OCI-LY3 (cell line): ENCODE measurements around the gene SCML2.

Experiments
- H2AFZ ChIP-seq: fragments of 200-600, 300-600 bp; shearing (Covaris generic); 2 replicates; pipeline ENCODE4 v1.6.0; 2014; ENCODE audit warnings: antibody characterized with exemption, low read depth, low read length
- H3K27ac ChIP-seq: fragments of 200-600, 300-600 bp; sonication (generic); 2 replicates; pipeline ENCODE4 v1.5.1; 2014; ENCODE audit warnings: mild to moderate bottlenecking, low read length, moderate library complexity, mixed read lengths
- H3K27me3 ChIP-seq: fragments of 200-600, 300-600 bp; sonication (generic); 2 replicates; pipeline ENCODE4 v1.6.1; 2014; ENCODE audit warnings: low read depth, low read length, mixed read lengths
- H3K36me3 ChIP-seq: fragments of 200-600, 300-600 bp; sonication (generic); replicated peaks from 2 replicates; pipeline ENCODE3; 2014; ENCODE audit warnings: low read depth, low read length, mixed read lengths
- H3K4me1 ChIP-seq: fragments of 300-600, 200-600 bp; sonication (generic); 2 replicates; pipeline ENCODE4 v1.6.1; 2014; ENCODE audit warnings: low read length, mixed read lengths
- H3K4me2 ChIP-seq: fragments of 200-600, 300-600 bp; sonication (generic); 2 replicates; pipeline ENCODE4 v1.6.1; 2014; ENCODE audit warnings: low read length, mixed read lengths
- H3K4me3 ChIP-seq: fragments of 300-600, 200-600 bp; sonication (generic); 2 replicates; pipeline ENCODE4 v1.5.1; 2014; ENCODE audit warnings: antibody characterized with exemption, mild to moderate bottlenecking, low read length, moderate library complexity
- H3K79me2 ChIP-seq: fragments of 300-600, 200-600 bp; shearing (Covaris generic); 2 replicates; pipeline ENCODE4 v1.6.1; 2014; ENCODE audit warnings: mild to moderate bottlenecking, low read length, mixed read lengths
- H3K9ac ChIP-seq: fragments of 300-600, 200-600 bp; shearing (Covaris generic); 2 replicates; pipeline ENCODE4 v1.6.0; 2014; ENCODE audit warnings: mild to moderate bottlenecking, low read length, moderate library complexity
- H3K9me3 ChIP-seq: fragments of 200-600, 300-600 bp; shearing (Covaris generic); 2 replicates; pipeline ENCODE4 v1.6.1; 2014; ENCODE audit warnings: low read length, mixed read lengths; ENCODE audit not compliant: insufficient read depth
- H4K20me1 ChIP-seq: fragments of 200-600, 300-600 bp; sonication (generic); 2 replicates; pipeline ENCODE4 v1.6.1; 2016; ENCODE audit warnings: low read length, mixed read lengths; ENCODE audit not compliant: insufficient read depth
- EZH2phosphoT487 ChIP-seq: fragments of 200-600 bp; shearing (Covaris generic); IDR thresholded peaks from 2 replicates; pipeline ENCODE4 v1.6.1; 2018; ENCODE audit warnings: antibody characterized with exemption, mixed run types, low read depth
- TF ChIP-seq, protein P1 (sequence below): fragments of 200-600, 300-600 bp; sonication (generic); IDR thresholded peaks from 2 replicates; pipeline ENCODE4 v1.5.1; 2014; ENCODE audit warnings: antibody characterized with exemption, low read length, low read depth

The SCML2 gene

DNA sequence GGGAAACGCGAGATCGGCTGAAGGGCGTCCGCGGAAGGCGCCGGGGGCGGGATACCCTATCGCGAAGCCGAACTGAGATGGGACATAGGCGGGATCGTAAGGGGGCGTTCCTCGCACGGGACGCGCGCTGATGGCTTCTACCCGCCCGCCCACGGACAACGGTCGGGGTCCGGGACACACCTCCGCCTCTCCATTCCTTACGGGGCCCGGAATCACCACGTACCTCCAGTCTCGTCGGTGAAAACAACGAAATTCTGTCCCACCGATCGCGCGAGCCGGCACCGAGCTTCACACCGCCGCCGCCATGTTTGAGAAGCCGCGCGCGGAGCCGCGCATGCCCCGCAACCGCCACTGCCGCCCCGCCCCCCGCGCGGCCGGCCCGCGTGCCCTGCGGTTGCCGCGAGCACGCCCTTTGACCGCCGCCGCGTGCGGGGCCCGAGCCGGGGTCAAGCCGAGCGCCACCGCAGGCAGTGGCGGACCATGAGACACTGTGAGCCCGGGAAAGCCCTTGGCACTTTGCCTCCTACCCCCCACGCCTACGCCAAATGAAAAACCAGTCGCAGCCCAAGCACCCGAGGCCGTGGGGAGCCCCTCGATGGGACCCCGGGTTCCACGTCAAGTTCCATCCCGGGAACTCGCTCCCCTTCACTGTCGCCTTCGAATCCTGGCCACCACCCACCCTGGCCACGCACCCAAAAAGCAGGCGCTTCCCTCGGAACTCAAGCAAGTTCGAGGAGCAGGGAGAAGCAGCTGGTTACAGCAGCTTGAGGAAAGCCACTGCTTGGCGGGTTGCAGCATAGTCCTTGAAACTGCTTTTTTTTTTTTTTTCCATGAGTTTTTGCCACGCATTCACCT lies at the start of gene SCML2:
Gene SCML2 (minus strand): TSS at position 320 of the 855 bp plus-strand sequence. CDS start 20,617 bp downstream, outside the sequence.
- no peaks in the 10 kb centered on the region for H3K36me3 ChIP-seq
- no peaks in the 10 kb centered on the region for H4K20me1 ChIP-seq
- no peaks in the 10 kb centered on the region for H3K27me3 ChIP-seq
- no peaks in the 10 kb centered on the region for H3K4me1 ChIP-seq
- no peak within 1 kb of the TSS for H3K4me2 ChIP-seq
- no peaks in the 10 kb centered on the region for H3K79me2 ChIP-seq
- TF ChIP-seq, protein P1, sequence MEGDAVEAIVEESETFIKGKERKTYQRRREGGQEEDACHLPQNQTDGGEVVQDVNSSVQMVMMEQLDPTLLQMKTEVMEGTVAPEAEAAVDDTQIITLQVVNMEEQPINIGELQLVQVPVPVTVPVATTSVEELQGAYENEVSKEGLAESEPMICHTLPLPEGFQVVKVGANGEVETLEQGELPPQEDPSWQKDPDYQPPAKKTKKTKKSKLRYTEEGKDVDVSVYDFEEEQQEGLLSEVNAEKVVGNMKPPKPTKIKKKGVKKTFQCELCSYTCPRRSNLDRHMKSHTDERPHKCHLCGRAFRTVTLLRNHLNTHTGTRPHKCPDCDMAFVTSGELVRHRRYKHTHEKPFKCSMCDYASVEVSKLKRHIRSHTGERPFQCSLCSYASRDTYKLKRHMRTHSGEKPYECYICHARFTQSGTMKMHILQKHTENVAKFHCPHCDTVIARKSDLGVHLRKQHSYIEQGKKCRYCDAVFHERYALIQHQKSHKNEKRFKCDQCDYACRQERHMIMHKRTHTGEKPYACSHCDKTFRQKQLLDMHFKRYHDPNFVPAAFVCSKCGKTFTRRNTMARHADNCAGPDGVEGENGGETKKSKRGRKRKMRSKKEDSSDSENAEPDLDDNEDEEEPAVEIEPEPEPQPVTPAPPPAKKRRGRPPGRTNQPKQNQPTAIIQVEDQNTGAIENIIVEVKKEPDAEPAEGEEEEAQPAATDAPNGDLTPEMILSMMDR: no peak
- no peak for TF ChIP-seq EZH2phosphoT487
- H3K27ac ChIP-seq: no peak within 1 kb of the TSS
- H3K9me3 ChIP-seq: no peaks in the 10 kb centered on the region
- H3K9ac ChIP-seq: no peak within 1 kb of the TSS
- no peak within 1 kb of the TSS for H3K4me3 ChIP-seq
- H2AFZ ChIP-seq: no peak within 1 kb of the TSS

DNA sequence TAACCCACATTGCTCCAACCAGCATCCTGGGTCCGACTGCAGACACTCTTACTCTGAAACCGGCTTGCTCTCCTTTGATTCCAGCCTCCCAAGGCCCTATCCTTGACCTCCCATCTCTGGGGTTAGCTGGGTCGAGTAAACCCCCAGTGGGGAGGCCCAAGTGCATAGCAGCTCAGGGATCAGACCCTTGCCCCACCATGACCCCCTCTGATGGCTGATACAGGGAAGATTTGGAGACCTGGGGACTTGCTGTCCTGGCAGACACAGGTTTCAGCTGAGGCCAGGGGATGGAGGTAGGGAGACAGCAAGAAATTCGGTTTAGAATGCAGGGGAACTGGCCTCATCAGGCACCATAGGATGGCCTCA lies 47.3 kb upstream of the SCML2 start:
- Histone ChIP-seq H3K36me3 (no peaks in the 10 kb centered on the region), H3K9me3 (no peaks in the 10 kb centered on the region), H3K27ac (no peak overlapping the region), H3K27me3 (no peaks in the 10 kb centered on the region), H3K79me2 (no peaks in the 10 kb centered on the region), H3K4me3 (no peak overlapping the region), H2AFZ (no peak overlapping the region), H3K4me2 (no peak overlapping the region), H3K4me1 (no peaks in the 10 kb centered on the region), H3K9ac (no peak overlapping the region), H4K20me1 (no peaks in the 10 kb centered on the region)
- TF ChIP-seq EZH2phosphoT487: no peak
- TF ChIP-seq, protein P1: no peak

DNA sequence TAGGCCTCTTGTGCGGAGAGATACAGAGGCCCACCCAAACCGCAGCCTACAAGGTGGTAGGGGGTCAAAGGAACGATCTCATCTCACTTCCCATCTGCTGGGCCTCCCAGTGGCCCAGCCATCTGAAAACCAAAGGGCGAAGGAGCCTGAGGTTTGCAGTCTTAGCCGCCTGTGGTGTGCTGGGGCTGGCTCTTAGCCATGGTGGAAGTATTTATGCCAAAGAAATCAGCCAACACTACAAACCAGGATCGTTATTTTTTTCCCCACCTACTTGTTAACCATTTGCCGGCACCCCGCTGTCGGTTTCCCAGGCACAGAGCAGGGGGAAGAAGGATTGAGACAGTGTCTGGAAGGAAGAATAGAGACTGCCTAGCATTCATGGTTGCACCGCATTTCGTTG lies 40.0 kb upstream of the SCML2 start:
- no peaks in the 10 kb centered on the region for H3K79me2 ChIP-seq

DNA sequence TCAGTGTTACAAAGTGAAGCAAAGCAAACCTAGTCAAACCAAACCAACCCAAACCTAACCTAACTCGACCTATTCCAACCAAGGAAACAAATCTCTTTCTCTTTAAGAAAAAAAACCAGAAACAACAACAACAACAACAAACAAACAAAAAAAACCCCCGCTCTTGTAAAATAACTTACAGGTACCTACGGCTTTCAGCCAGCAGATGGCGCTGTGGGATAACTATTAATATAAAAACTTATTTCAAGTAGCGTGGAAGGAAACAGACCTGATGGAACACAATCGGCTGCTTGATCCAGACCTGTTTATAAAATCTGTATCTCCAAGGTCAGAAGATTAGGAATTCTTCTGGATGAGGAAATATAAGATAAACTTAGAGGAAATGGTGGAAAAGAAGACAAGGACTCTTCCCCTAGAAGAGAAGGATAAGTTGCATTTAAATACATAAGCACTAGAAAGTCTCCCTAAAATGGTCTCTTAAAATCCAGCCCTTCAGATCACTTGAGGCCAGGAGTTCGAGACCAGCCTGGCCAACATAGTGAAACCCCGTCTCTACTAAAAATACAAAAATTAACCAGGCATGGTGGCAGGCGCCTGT lies 36.6 kb upstream of the SCML2 start:
- TF ChIP-seq, protein P1: peak; percentile 71
- no peak for TF ChIP-seq EZH2phosphoT487

More for the DNA sequence above, 40.0 kb upstream of the SCML2 start:
- TF ChIP-seq, protein P1: no peak
- TF ChIP-seq EZH2phosphoT487: no peak
- no peak overlapping the region for H3K9ac ChIP-seq
- H4K20me1 ChIP-seq: no peaks in the 10 kb centered on the region
- no peak overlapping the region for H3K4me3 ChIP-seq
- no peaks in the 10 kb centered on the region for H3K4me1 ChIP-seq
- H3K9me3 ChIP-seq: no peaks in the 10 kb centered on the region
- no peak overlapping the region for H3K4me2 ChIP-seq
- H3K36me3 ChIP-seq: no peaks in the 10 kb centered on the region
- no peak overlapping the region for H2AFZ ChIP-seq
- H3K27ac ChIP-seq: no peak overlapping the region
- H3K27me3 ChIP-seq: no peaks in the 10 kb centered on the region

More for the DNA sequence above, 36.6 kb upstream of the SCML2 start:
- Histone ChIP-seq H3K79me2 (no peaks in the 10 kb centered on the region), H3K9me3 (no peaks in the 10 kb centered on the region), H2AFZ (no peak overlapping the region), H3K27me3 (no peaks in the 10 kb centered on the region), H3K9ac (no peak overlapping the region), H3K27ac (no peak overlapping the region), H3K4me1 (no peaks in the 10 kb centered on the region), H4K20me1 (no peaks in the 10 kb centered on the region), H3K36me3 (no peaks in the 10 kb centered on the region), H3K4me3 (no peak overlapping the region), H3K4me2 (peak overlapping the region; percentile 39; the same call in 1 of the 2 replicates)
